Lower lobe of right lung (tissue), 2 donors: ENCODE measurements around the gene NEIL1. TPM values are rescaled to one million over a fixed set of nuclear protein-coding genes. Genes with fewer than 3 reads are reported as not detected.
"Not testable (repeated sequence)": the region's sequence is repeated elsewhere in the genome, so short reads cannot be mapped to it uniquely, and the experiment has no call there.

ENCODE experiments used
- ATAC-seq, 2 donors: fragments of 200-7000 bp; cut with Tn5 transposase; one replicate each; pipeline ENCODE4 v1.9.1; 2020 to 2022; ENCODE audit warnings: mild to moderate bottlenecking in 2 of 2, moderate library complexity in 2 of 2
- DNase-seq: peaks from one replicate; pipeline ENCODE4 v3.0.0-alpha.2; 2020
- H3K27ac ChIP-seq: fragments of 200-600 bp; one replicate; pipeline ENCODE4 v1.8.0; 2022
- H3K27me3 ChIP-seq: fragments of 200-600 bp; one replicate; pipeline ENCODE4 v1.8.0; 2022; ENCODE audit warnings: low read depth
- H3K36me3 ChIP-seq: fragments of 200-600 bp; one replicate; pipeline ENCODE4 v1.8.0; 2022; ENCODE audit warnings: mild to moderate bottlenecking
- H3K4me1 ChIP-seq: fragments of 200-600 bp; one replicate; pipeline ENCODE4 v1.8.0; 2022
- H3K4me3 ChIP-seq: fragments of 200-600 bp; one replicate; pipeline ENCODE4 v1.8.0; 2022; ENCODE audit warnings: mild to moderate bottlenecking
- H3K9me3 ChIP-seq: fragments of 200-600 bp; one replicate; pipeline ENCODE4 v1.8.0; 2022
- intact Hi-C: fragments of 100-400 bp; cut with DNase I; formaldehyde crosslinking; loops from one replicate; pipeline ENCODE4 v1.11.0; 2022
- total RNA-seq: library from RNA; stranded (reverse); fragmentation: NEBNext Ultra II Directional; extraction: Animal tissue kit (Norgen Biotek cat#: 25700); gene quantifications from one replicate; pipeline ENCODE4 v1.2.1, GENCODE V29; 2021
- TF ChIP-seq, protein P1 (sequence below): fragments of 200-600 bp; IDR thresholded peaks from one replicate; pipeline ENCODE4 v1.8.0; 2022; ENCODE audit warnings: antibody characterized with exemption, mild to moderate bottlenecking
- donor health status: DM: no; HTN: yes; CAD: no; lungs with severe emphysema.

The NEIL1 gene
- total RNA-seq, 1 donor from 2014 or later = 43.7 TPM

DNA sequence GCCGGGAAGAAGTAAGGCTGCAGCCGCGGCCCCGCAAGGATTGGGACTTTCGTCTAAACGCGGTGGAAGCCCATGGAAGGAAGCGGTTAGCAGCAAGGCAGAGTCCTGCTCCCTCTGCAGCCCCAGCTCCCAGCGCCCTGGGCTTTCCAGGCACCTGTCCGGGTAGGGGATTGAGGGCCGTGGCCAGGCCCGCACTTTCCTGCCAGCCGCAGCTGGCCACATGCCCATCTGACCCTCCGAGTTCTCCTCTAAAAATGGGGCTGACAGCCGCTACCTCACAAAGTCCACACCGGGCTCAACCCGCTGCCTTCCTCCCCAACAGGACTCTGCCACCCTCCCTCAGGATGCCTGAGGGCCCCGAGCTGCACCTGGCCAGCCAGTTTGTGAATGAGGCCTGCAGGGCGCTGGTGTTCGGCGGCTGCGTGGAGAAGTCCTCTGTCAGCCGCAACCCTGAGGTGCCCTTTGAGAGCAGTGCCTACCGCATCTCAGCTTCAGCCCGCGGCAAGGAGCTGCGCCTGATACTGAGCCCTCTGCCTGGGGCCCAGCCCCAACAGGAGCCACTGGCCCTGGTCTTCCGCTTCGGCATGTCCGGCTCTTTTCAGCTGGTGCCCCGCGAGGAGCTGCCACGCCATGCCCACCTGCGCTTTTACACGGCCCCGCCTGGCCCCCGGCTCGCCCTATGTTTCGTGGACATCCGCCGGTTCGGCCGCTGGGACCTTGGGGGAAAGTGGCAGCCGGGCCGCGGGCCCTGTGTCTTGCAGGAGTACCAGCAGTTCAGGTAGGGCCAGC, 1.9 kb downstream of the NEIL1 start:
- Histone ChIP-seq H3K4me3 (peak overlapping the region; percentile 90), H3K4me1 (peaks cover 26% of the 10 kb centered on the region), H3K27me3 (no peaks in the 10 kb centered on the region), H3K36me3 (no peaks in the 10 kb centered on the region), H3K27ac (peak overlapping the region; percentile 81), H3K9me3 (no peaks in the 10 kb centered on the region)
- intact Hi-C loops = no loop called here
- peak; percentile 50 for DNase-seq
- peak; percentile 7 to 18 for ATAC-seq
- TF ChIP-seq, protein P1, sequence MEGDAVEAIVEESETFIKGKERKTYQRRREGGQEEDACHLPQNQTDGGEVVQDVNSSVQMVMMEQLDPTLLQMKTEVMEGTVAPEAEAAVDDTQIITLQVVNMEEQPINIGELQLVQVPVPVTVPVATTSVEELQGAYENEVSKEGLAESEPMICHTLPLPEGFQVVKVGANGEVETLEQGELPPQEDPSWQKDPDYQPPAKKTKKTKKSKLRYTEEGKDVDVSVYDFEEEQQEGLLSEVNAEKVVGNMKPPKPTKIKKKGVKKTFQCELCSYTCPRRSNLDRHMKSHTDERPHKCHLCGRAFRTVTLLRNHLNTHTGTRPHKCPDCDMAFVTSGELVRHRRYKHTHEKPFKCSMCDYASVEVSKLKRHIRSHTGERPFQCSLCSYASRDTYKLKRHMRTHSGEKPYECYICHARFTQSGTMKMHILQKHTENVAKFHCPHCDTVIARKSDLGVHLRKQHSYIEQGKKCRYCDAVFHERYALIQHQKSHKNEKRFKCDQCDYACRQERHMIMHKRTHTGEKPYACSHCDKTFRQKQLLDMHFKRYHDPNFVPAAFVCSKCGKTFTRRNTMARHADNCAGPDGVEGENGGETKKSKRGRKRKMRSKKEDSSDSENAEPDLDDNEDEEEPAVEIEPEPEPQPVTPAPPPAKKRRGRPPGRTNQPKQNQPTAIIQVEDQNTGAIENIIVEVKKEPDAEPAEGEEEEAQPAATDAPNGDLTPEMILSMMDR = no peak

- H3K4me1 ChIP-seq = peaks cover 21% of the 10 kb centered on the region
- H3K9me3 ChIP-seq, intact Hi-C loops, DNase-seq, H3K27me3 ChIP-seq, H3K27ac ChIP-seq, H3K36me3 ChIP-seq, ATAC-seq: not testable (repeated sequence)
- H3K4me3 ChIP-seq = peak overlapping the region; percentile 90
These were observed 2.5 kb downstream of the NEIL1 start for GRCh38 chr15:75349351-75349669.

- Histone ChIP-seq H3K9me3 (no peaks in the 10 kb centered on the region), H3K4me1 (peaks cover 21% of the 10 kb centered on the region), H3K4me3 (no peak overlapping the region), H3K27me3 (no peaks in the 10 kb centered on the region), H3K27ac (no peak overlapping the region), H3K36me3 (peaks cover 8% of the 10 kb centered on the region)
- intact Hi-C loops = no loop called here
- ATAC-seq = peak in 1 of 2 donors; percentile 27
- DNase-seq = peak; percentile 64
- TF ChIP-seq, protein P1 = no peak
These were observed 3.2 kb downstream of the NEIL1 start for GRCh38 chr15:75349851-75350588.

DNA sequence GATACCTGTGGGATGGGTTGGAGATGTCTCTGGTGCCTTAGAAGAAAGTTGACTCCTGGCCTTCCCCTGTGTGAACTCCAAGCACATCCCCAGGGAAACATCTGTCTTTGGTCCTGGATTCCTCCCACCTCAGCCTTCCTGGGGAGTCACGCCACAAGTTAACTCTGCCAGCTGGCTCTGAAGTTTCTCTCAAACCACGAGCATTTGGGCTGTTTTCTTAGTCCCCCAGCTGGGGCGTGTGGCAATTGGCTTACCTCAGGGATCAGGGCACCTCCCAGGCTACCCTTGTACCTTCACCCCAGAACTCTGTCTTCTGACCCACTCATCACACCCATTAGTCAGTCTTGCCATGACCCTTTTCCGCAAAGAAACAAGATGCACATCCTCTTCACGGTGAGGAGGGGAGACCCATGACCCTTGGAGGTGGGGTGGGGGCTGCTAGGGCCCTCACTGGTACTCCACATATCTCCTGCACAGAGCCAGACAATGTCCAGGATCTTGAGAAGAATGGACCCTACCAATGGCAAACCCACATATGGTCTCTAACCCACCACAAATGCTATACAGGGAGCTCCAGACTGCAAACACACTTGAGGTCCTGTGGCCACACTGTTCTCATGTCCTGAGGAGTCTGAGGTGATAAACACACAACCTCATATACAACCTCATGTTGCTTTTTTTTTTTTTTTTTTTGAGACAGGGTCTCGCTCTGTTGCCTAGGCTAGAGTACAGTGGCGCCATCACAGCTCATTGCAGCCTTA, 3.9 kb downstream of the NEIL1 start:
- H3K27me3 ChIP-seq = no peaks in the 10 kb centered on the region
- intact Hi-C loops = no loop called here
- peaks cover 21% of the 10 kb centered on the region for H3K4me1 ChIP-seq
- H3K36me3 ChIP-seq = peaks cover 16% of the 10 kb centered on the region
- no peak for ATAC-seq
- TF ChIP-seq, protein P1 = no peak
- H3K9me3 ChIP-seq = no peaks in the 10 kb centered on the region
- H3K27ac ChIP-seq = no peak overlapping the region
- DNase-seq = no peak
- no peak overlapping the region for H3K4me3 ChIP-seq

- DNase-seq (peak; percentile 31), ATAC-seq (no peak)
- Histone ChIP-seq H3K4me1 (peaks cover 21% of the 10 kb centered on the region), H3K9me3 (no peaks in the 10 kb centered on the region), H3K27ac (no peak overlapping the region), H3K27me3 (no peaks in the 10 kb centered on the region), H3K36me3 (peaks cover 32% of the 10 kb centered on the region), H3K4me3 (no peak overlapping the region)
- intact Hi-C loops = no loop called here
- TF ChIP-seq, protein P1 = no peak
These were observed 5.6 kb downstream of the NEIL1 start for GRCh38 chr15:75352186-75353080.
